Osteoblast (primary cell): ENCODE data around the gene SMNDC1. TPM values are rescaled to one million over a fixed set of nuclear protein-coding genes. Genes with fewer than 3 reads are reported as not detected.

ENCODE experiments used
- DNase-seq: peaks from one replicate; pipeline ENCODE4 v3.0.0; 2011; ENCODE audit warnings: low spot score, mixed read lengths; ENCODE audit not compliant: insufficient read length; ENCODE audit errors: missing footprints
- H2AFZ ChIP-seq: 2 replicates; pipeline ENCODE4 v1.6.0; 2011; ENCODE audit warnings: mild to moderate bottlenecking, low read length
- H3K27ac ChIP-seq: 2 replicates; pipeline ENCODE4 v1.5.1; 2011; ENCODE audit warnings: mild to moderate bottlenecking, low read depth, low read length, moderate library complexity
- H3K27me3 ChIP-seq: 2 replicates; pipeline ENCODE4 v1.6.0; 2012; ENCODE audit warnings: mild to moderate bottlenecking, control low read depth, inconsistent platforms, low read length, moderate library complexity; ENCODE audit not compliant: insufficient read depth
- H3K36me3 ChIP-seq: 2 replicates; pipeline ENCODE4 v1.5.1; 2011; ENCODE audit warnings: mild to moderate bottlenecking, low read length, control low read depth, moderate library complexity; ENCODE audit not compliant: insufficient read depth
- H3K4me1 ChIP-seq: 2 replicates; pipeline ENCODE4 v1.5.1; 2011; ENCODE audit warnings: mild to moderate bottlenecking, low read length, control low read depth, moderate library complexity; ENCODE audit not compliant: insufficient read depth
- H3K4me2 ChIP-seq: 2 replicates; pipeline ENCODE4 v1.6.0; 2011; ENCODE audit warnings: mild to moderate bottlenecking, low read length; ENCODE audit not compliant: insufficient read depth
- H3K4me3 ChIP-seq: fragments of 200-600 bp; sonication (generic); 3 replicates; pipeline ENCODE4 v1.5.1; 2012; ENCODE audit warnings: mild to moderate bottlenecking, low read length, inconsistent platforms; ENCODE audit not compliant: insufficient read depth
- H3K79me2 ChIP-seq: 2 replicates; pipeline ENCODE4 v1.6.0; 2012; ENCODE audit warnings: mild to moderate bottlenecking, low read length, control low read depth, inconsistent platforms; ENCODE audit not compliant: insufficient read depth
- H3K9me3 ChIP-seq: 2 replicates; pipeline ENCODE4 v1.5.1; 2011; ENCODE audit warnings: low read depth, low read length, control low read depth
- H4K20me1 ChIP-seq: 2 replicates; pipeline ENCODE4 v1.6.0; 2012; ENCODE audit warnings: mild to moderate bottlenecking, low read length, control low read depth; ENCODE audit not compliant: insufficient read depth
- CTCF ChIP-seq: IDR thresholded peaks from 2 replicates; pipeline ENCODE4 v1.5.1; 2011; ENCODE audit warnings: mild to moderate bottlenecking, low read depth, low read length, moderate library complexity; ENCODE audit errors: extremely low read depth
- total RNA-seq: library from RNA; depleted of rRNA; stranded (reverse); fragments of >200 nt; gene quantifications from 2 replicates; pipeline ENCODE4 v1.2.3, GENCODE V29; 2012

Gene SMNDC1
- total RNA-seq, 1 donor: 6.9 TPM

DNA sequence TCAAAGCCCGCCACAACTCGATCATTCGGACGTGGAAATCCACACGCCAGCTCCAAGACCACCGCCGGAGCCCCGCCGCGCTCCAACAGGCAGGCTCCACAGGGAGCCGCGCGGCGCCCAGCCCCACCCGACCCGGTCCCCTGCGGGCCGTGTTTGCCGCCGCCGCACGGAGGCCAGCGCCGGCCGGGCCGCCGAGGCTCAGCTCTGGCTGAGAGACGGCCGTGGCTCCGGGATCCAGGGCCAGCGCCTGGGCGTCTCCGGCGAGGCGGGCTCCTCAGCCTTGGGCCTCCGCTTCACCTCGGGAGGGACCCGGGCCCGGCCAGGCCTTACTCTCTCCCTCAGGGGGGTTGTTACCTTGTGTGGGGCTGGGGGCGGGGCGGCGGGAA, 333 bp downstream of the SMNDC1 start:
- peaks cover 35% of the 10 kb centered on the region for H3K36me3 ChIP-seq
- H2AFZ ChIP-seq: peak overlapping the region; percentile 58
- H3K4me3 ChIP-seq: peak overlapping the region; percentile 93
- peak; percentile 83 for DNase-seq
- peak overlapping the region; percentile 95 for H3K4me2 ChIP-seq
- no peak for TF ChIP-seq CTCF
- H3K9me3 ChIP-seq: no peaks in the 10 kb centered on the region
- H4K20me1 ChIP-seq: peaks cover 29% of the 10 kb centered on the region
- H3K27me3 ChIP-seq: no peaks in the 10 kb centered on the region
- peaks cover 51% of the 10 kb centered on the region for H3K79me2 ChIP-seq
- peak overlapping the region; percentile 79 for H3K27ac ChIP-seq
- peaks cover 22% of the 10 kb centered on the region for H3K4me1 ChIP-seq

GRCh38 chr10:110303681-110304080, 1.0 kb downstream of the SMNDC1 start:
- Histone ChIP-seq H3K27me3 (no peaks in the 10 kb centered on the region), H3K4me1 (peaks cover 22% of the 10 kb centered on the region), H3K4me3 (peak overlapping the region; percentile 93), H2AFZ (no peak overlapping the region), H3K27ac (peak overlapping the region; percentile 79), H3K4me2 (peak overlapping the region; percentile 95), H4K20me1 (peaks cover 36% of the 10 kb centered on the region), H3K36me3 (peaks cover 41% of the 10 kb centered on the region), H3K79me2 (peaks cover 58% of the 10 kb centered on the region), H3K9me3 (no peaks in the 10 kb centered on the region)
- DNase-seq: no peak
- TF ChIP-seq CTCF: no peak

GRCh38 chr10:110300486-110300986, 4.2 kb downstream of the SMNDC1 start:
- Histone ChIP-seq H3K9me3 (no peaks in the 10 kb centered on the region), H3K4me1 (peaks cover 16% of the 10 kb centered on the region), H3K4me2 (no peak overlapping the region), H3K27ac (no peak overlapping the region), H3K79me2 (peaks cover 63% of the 10 kb centered on the region), H3K4me3 (no peak overlapping the region), H4K20me1 (peaks cover 38% of the 10 kb centered on the region), H2AFZ (no peak overlapping the region), H3K27me3 (no peaks in the 10 kb centered on the region), H3K36me3 (peaks cover 71% of the 10 kb centered on the region)
- DNase-seq: no peak
- no peak for TF ChIP-seq CTCF

- Histone ChIP-seq H3K4me1 (peaks cover 3% of the 10 kb centered on the region), H3K36me3 (peaks cover 86% of the 10 kb centered on the region), H3K4me2 (no peak overlapping the region), H4K20me1 (peaks cover 23% of the 10 kb centered on the region), H3K9me3 (no peaks in the 10 kb centered on the region), H3K27me3 (no peaks in the 10 kb centered on the region), H2AFZ (no peak overlapping the region), H3K27ac (no peak overlapping the region), H3K4me3 (no peak overlapping the region), H3K79me2 (peaks cover 35% of the 10 kb centered on the region)
- DNase-seq: no peak
- TF ChIP-seq CTCF: no peak
Measured at GRCh38 chr10:110296966-110297365, 7.8 kb downstream of the SMNDC1 start.
